Thymus (tissue), 11 donors: ENCODE data around the gene PRCD. TPM values are rescaled to one million over a fixed set of nuclear protein-coding genes. Genes with fewer than 3 reads are reported as not detected.

Experiments used
- DNase-seq, 9 donors: peaks; one replicate each; pipeline ENCODE4 v3.0.0-alpha.2; 2013; ENCODE audit warnings: low spot score in 9 of 9, low read depth in 6 of 9, missing footprints in 1 of 9
- H3K27ac ChIP-seq, 2 donors: one replicate each; pipeline ENCODE4 v1.5.1; 2013; ENCODE audit warnings: control low read depth in 1 of 2, low read depth in 1 of 2, low read length in 1 of 2, mild to moderate bottlenecking in 1 of 2, moderate library complexity in 1 of 2
- H3K27me3 ChIP-seq, 2 donors: one replicate each; pipeline ENCODE4 v1.5.1; 2013; ENCODE audit warnings: low read length in 1 of 2; ENCODE audit not compliant: control insufficient read depth in 2 of 2, insufficient read depth in 1 of 2
- H3K36me3 ChIP-seq, 2 donors: one replicate each; pipeline ENCODE4 v1.5.1; 2013; ENCODE audit warnings: low read length in 1 of 2, mild to moderate bottlenecking in 1 of 2, moderate library complexity in 1 of 2; ENCODE audit not compliant: control insufficient read depth in 2 of 2, insufficient read depth in 2 of 2
- H3K4me1 ChIP-seq, 2 donors: one replicate each; pipeline ENCODE4 v1.5.1; 2013; ENCODE audit warnings: low read length in 2 of 2; ENCODE audit not compliant: control insufficient read depth in 2 of 2, insufficient read depth in 2 of 2
- H3K4me3 ChIP-seq, 2 donors: one replicate each; pipeline ENCODE4 v1.5.1; 2013; ENCODE audit warnings: low read length in 2 of 2, control low read depth in 1 of 2, mild to moderate bottlenecking in 1 of 2
- H3K9me3 ChIP-seq, 2 donors: one replicate each; pipeline ENCODE4 v1.5.1; 2013; ENCODE audit warnings: low read length in 1 of 2, mild to moderate bottlenecking in 1 of 2; ENCODE audit not compliant: control insufficient read depth in 2 of 2, insufficient read depth in 1 of 2
- WGBS: extraction: QIAGEN DNeasy Blood & Tissue Kit; methylation state at CpG from one replicate; pipeline ENCODE4 v1.1.7; 2013; 5-methylcytosine and 5-hydroxymethylcytosine counted together
- polyA plus RNA-seq: library from polyadenylated mRNA; stranded (reverse); fragments of 200-250 nt; gene quantifications from one replicate; pipeline ENCODE4 v1.2.3, GENCODE V29; 2013
- total RNA-seq: library from RNA; stranded (reverse); fragments of 120-200 nt; gene quantifications from one replicate; pipeline ENCODE4 v1.2.4, GENCODE V29; 2013
- donor health status: healthy.

PRCD gene
- total and polyA plus RNA-seq, 2 donors, result 0.47 to 16.8 TPM

DNA sequence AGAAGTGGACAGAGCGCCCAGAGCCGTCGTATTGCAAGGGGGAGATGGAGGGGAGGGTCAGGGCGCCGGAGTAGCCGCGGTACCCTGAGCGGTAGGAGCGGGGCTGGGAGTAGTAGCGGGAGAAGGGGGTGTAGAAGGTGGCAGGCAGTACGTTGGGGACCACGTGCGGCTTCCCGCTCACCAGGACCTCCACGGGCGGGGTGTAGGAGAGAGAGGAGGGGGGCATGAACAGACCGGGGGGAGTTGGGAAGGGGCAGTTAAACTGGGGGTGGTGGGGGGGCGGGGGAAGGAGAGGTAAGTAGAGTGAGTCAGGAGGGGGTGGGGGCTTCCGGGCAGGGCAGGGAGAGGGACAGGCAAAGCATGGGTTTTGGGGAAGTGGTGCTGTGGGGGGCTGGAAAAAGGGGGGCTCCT, 29.0 kb downstream of the PRCD start:
- 24% methylated on average over 19 of the region's 19 CpGs for WGBS
- no peak for DNase-seq
- H3K36me3 ChIP-seq, result peaks cover 21 to 32% of the 10 kb centered on the region in 2 donors
- no peak overlapping the region for H3K4me3 ChIP-seq
- H3K27me3 ChIP-seq, result peaks cover 0 to 8% of the 10 kb centered on the region in 2 donors
- H3K27ac ChIP-seq, result no peak overlapping the region
- H3K4me1 ChIP-seq, result peaks cover 0 to 16% of the 10 kb centered on the region in 2 donors
- H3K9me3 ChIP-seq, result no peaks in the 10 kb centered on the region

DNA sequence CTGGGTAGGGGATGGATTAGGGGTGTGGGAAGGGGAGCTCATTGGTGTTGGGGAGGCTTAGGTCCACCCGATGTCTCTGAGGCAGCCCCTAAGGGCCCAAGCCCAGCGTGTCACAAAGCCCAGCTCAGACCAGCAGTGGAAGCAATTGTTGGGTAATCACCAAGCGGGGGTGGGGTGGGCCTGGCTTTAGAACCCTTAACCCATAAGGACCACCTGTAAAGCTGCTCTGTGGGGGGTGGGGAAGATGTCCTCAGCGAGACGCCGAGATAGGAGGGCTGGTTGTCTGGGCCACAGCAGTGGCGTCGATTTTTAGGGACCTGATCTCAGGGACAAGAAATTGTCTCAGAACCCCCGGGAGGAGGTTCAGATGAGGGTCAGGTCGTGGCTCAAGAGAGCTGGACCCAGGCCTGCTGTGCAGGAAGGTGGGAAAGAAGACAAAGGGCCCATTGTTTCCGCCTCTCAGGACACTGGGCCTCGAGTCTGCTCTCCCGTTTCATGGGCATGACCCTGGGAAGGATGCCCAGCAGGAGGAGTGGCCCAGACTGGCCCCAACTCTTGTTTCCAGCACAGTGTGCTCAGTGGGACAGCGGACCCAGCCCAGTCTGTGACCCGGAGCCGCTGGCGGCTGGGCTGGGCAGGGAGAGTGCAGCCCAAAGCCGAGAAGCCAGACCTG, 29.9 kb downstream of the PRCD start:
- Histone ChIP-seq H3K4me1 (peaks cover 0 to 16% of the 10 kb centered on the region in 2 donors), H3K4me3 (no peak overlapping the region), H3K27ac (no peak overlapping the region), H3K9me3 (no peaks in the 10 kb centered on the region), H3K27me3 (peaks cover 0 to 8% of the 10 kb centered on the region in 2 donors), H3K36me3 (peaks cover 21 to 26% of the 10 kb centered on the region in 2 donors)
- 95% methylated on average over 18 of the region's 18 CpGs for WGBS
- DNase-seq, result no peak

DNA sequence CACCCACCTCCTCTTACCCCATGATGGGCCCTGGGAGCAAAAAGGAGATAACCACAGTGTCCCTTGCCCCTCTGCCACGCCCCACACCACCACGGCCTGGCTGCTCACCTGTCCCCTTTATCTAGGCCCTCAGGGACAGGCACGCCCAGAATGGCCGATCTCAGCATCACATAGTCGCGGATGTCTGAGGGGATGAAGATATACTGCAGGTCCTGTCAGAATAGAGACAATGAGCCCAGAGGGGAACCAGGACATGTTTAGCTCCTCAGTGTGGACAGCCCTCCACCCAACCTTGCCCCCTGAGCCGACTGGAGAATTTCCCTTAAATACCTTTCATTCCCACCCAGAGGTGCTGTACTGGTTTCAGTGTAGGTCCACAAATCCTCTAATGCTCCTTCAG, 30.6 kb downstream of the PRCD start:
- Histone ChIP-seq H3K27me3 (peaks cover 0 to 8% of the 10 kb centered on the region in 2 donors), H3K27ac (no peak overlapping the region), H3K4me3 (no peak overlapping the region), H3K9me3 (no peaks in the 10 kb centered on the region), H3K4me1 (peaks cover 0 to 16% of the 10 kb centered on the region in 2 donors), H3K36me3 (peaks cover 17 to 20% of the 10 kb centered on the region in 2 donors)
- DNase-seq, result no peak
- WGBS, result 98% methylated on average over 7 of the region's 7 CpGs

DNA sequence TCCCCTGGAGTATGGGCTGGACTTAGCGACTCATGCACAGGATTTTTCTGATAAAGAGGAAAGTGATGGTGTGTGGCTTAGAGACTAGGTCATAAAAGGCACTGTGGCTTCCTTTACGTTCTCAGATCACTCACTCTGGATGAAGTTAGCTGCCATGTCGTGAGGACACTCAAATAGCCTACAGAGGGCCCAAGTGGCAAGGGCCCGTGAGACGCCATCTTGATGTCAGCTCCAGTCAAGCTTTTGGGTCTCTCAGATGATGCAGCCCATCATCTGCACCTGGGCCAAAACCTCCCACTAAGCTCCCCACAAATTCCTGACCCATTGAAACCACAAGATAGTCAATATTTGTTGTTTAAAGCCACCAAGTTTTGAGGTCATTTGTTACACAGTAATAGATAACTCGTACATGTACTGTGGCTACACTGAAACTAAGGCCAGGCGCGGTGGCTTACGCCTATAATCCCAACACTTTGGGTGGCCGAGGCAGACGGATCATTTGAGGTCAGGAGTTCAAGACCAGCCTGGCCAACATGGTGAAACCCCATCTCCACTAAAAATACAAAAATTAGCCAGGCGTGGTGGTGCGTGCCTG, 31.1 kb downstream of the PRCD start:
- H3K27ac ChIP-seq, result no peak overlapping the region
- no peak overlapping the region for H3K4me3 ChIP-seq
- no peaks in the 10 kb centered on the region for H3K9me3 ChIP-seq
- 95% methylated on average over 13 of the region's 13 CpGs for WGBS
- peaks cover 0 to 8% of the 10 kb centered on the region in 2 donors for H3K27me3 ChIP-seq
- peaks cover 0 to 16% of the 10 kb centered on the region in 2 donors for H3K4me1 ChIP-seq
- no peak for DNase-seq
- peaks cover 13 to 15% of the 10 kb centered on the region in 2 donors for H3K36me3 ChIP-seq

DNA sequence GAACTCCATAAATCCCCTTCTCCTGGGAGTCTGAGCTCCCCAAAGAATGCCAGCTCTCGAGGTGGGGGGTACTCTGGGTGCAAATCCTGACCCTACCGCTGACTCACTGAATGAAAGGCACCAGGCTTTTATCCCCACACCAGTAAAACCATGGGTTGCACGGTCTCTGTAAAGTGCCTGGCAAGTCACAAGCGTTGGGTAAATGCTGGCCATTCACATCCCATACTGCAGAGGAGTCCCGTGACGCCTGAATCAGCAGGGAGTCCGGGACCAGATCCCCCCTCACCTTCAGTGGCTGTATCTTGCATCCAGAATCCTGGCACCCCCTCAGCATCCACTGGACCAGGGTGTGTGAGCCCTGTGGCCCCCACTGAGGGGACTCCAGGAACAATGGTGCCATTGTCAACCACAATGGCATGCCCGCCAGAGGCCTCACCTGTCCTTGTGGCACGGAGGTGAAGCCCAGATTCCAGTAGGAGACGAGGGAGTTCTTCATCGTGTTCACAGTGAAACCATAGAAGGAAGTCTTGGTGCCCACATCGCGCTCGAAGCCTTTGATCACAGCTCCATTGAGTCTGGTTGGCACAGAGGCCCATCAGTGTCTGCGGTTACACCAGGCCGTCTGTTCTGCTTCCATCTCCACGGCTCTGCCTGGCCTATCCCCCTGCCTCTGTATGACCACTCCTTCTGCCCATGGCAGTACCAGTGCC, 32.5 kb downstream of the PRCD start:
- peaks cover 0 to 10% of the 10 kb centered on the region in 2 donors for H3K4me1 ChIP-seq
- no peak overlapping the region for H3K27ac ChIP-seq
- 88% methylated on average over 17 of the region's 17 CpGs for WGBS
- no peak overlapping the region for H3K4me3 ChIP-seq
- peaks cover 0 to 8% of the 10 kb centered on the region in 2 donors for H3K27me3 ChIP-seq
- peaks cover 1 to 5% of the 10 kb centered on the region in 2 donors for H3K36me3 ChIP-seq
- DNase-seq, result no peak
- H3K9me3 ChIP-seq, result no peaks in the 10 kb centered on the region

DNA sequence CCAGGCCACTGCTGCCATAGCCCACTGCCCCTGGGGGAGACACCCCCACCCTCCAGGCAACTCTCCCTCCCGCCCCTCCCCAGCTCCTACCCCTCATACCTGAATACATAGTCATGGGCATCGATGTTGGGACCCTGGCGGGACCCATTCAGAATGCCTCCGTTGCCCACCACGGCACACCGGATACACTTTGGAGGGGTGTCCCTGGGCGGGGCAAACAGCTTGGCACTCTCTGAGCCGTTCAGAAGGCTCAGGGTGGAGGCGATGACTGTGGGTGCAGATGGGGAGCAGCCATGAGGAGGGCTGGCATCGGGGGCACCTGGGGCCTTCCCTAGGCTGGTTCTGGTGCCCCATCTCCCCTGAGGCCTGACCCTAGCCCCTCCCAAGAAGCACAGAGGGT, 33.3 kb downstream of the PRCD start:
- no peak overlapping the region for H3K27ac ChIP-seq
- H3K9me3 ChIP-seq, result no peaks in the 10 kb centered on the region
- 97% methylated on average over 10 of the region's 10 CpGs for WGBS

DNA sequence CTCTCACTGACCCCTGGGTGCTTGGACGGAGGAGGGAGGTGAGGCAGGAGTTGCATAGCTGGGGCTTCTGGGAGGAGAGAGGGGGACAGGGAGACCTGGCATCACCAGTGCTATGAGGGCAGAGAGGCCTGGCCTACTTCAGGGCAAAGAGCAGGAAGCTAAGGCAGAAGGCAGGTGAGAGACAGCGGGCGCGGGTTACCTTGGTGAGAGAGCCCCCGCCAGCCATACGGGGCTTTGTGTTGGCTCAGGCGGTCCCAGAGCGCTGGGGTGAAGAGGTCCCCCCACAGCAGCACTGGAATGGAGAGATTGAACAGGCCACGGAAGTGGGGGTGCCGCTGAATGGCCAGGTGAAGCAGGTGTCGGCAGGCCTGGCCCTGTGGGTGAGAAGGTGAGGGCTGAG, 34.3 kb downstream of the PRCD start:
- no peaks in the 10 kb centered on the region for H3K9me3 ChIP-seq
- DNase-seq, result no peak
- 96% methylated on average over 11 of the region's 11 CpGs for WGBS
- no peaks in the 10 kb centered on the region for H3K4me1 ChIP-seq
- H3K27ac ChIP-seq, result no peak overlapping the region
- H3K27me3 ChIP-seq, result no peaks in the 10 kb centered on the region
- peaks cover 0 to 3% of the 10 kb centered on the region in 2 donors for H3K36me3 ChIP-seq
- no peak overlapping the region for H3K4me3 ChIP-seq

More for the DNA sequence above, 33.3 kb downstream of the PRCD start:
- no peak overlapping the region for H3K4me3 ChIP-seq
- peaks cover 0 to 4% of the 10 kb centered on the region in 2 donors for H3K36me3 ChIP-seq
- DNase-seq, result no peak
- peaks cover 0 to 7% of the 10 kb centered on the region in 2 donors for H3K27me3 ChIP-seq
- H3K4me1 ChIP-seq, result peaks cover 0 to 4% of the 10 kb centered on the region in 2 donors

DNA sequence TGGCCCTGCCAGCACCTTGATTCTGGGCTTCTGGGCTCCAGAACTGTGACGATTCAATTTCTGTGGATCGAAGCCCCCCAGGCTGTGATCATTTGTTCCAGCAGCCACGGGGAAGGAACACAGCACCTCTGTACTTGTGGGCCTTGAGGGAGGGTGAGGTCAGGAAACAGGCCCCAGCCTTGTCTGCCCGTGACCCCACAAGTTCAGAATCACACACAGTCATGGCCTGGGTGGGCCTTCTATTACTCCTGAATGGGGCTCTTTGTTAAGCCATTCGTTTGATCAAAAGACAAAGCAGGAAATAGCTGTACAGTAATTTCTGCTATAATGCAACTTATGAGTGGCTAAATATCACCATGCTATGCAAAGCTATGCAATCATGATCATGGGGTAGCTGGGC, 35.7 kb downstream of the PRCD start:
- Histone ChIP-seq H3K27ac (no peak overlapping the region), H3K4me1 (no peaks in the 10 kb centered on the region), H3K36me3 (peaks cover 0 to 3% of the 10 kb centered on the region in 2 donors), H3K27me3 (no peaks in the 10 kb centered on the region), H3K9me3 (no peaks in the 10 kb centered on the region), H3K4me3 (no peak overlapping the region)
- 77% methylated on average over 5 of the region's 5 CpGs for whole genome bisulfite sequencing
- DNase-seq, result no peak

DNA sequence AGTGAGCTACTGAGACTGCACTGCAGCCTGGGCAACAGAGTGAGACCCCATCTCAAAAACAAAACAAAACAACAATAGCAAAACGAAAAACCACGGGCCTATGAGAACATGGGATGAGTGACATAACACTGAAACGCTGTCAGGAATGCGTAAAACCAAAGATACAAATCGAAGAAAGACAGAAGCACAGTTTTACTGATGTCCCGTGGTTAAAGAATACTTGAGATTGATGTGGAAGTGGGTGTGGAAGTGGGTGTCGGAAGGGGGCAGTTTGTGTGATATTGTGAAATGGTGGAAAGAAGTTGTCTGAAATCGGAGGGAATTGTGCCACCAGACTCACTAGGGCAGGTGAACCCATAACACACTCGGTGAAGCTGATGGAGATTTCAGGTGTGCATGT, 36.3 kb downstream of the PRCD start:
- DNase-seq, result no peak
- no peak overlapping the region for H3K4me3 ChIP-seq
- WGBS, result 95% methylated on average over 9 of the region's 9 CpGs

More for the DNA sequence above, 36.3 kb downstream of the PRCD start:
- Histone ChIP-seq H3K9me3 (no peaks in the 10 kb centered on the region), H3K4me1 (no peaks in the 10 kb centered on the region), H3K27me3 (peaks cover 0 to 5% of the 10 kb centered on the region in 2 donors), H3K36me3 (peaks cover 0 to 3% of the 10 kb centered on the region in 2 donors), H3K27ac (no peak overlapping the region)
